HG03135 (cell line): ENCODE data around the gene HMOX1.
"Not testable (repeated sequence)": the region's sequence is repeated elsewhere in the genome, so short reads cannot be mapped to it uniquely, and the experiment has no call there.

Source experiments
- ATAC-seq: cut with Tn5 transposase; IDR thresholded peaks from one replicate; pipeline ENCODE4 v1.9.1; 2021; ENCODE audit warnings: mild to moderate bottlenecking, moderate library complexity; ENCODE audit not compliant: unreplicated experiment

Gene HMOX1

DNA sequence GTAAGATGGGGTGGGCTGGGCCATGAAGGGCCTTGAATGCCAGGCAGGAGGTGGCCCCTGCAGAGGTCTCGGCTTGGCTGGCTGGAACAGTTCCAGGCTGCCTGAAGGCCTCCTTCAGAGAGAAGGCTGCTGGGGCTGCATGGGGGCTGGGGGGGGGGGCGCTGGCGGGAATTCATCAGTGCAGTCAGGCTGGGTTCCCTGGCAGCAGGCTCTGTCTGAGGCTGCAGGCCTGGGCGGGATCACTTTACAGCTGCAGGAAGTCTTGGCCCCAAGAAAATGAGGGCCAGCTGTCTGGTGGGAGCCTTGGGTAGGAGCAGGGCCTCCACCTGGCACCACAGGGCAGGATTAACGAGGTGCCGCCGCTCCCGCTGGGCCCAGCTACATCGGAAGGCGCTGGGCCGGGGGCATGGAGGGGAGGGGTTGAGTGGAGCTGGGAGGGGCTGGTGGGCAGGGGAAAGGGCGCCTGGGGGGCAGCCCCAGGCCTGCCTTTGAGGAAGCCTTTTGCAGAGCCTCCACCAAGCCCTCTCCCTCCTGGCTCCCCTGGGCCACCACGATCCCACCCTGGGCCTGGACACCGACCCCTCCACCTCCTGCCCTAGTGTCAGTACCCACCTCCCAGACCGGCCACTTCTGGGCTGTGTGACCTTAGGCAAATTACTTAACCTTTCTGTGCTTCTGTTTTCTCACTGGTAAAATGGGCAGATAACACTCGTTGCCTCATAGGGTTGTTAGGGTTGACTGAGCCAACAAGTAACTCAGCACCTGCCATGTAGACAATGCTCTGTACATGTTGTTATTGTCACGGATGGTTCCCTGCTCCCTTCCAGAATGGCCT, 31.0 kb upstream of the HMOX1 start:
- no peak for ATAC-seq

DNA sequence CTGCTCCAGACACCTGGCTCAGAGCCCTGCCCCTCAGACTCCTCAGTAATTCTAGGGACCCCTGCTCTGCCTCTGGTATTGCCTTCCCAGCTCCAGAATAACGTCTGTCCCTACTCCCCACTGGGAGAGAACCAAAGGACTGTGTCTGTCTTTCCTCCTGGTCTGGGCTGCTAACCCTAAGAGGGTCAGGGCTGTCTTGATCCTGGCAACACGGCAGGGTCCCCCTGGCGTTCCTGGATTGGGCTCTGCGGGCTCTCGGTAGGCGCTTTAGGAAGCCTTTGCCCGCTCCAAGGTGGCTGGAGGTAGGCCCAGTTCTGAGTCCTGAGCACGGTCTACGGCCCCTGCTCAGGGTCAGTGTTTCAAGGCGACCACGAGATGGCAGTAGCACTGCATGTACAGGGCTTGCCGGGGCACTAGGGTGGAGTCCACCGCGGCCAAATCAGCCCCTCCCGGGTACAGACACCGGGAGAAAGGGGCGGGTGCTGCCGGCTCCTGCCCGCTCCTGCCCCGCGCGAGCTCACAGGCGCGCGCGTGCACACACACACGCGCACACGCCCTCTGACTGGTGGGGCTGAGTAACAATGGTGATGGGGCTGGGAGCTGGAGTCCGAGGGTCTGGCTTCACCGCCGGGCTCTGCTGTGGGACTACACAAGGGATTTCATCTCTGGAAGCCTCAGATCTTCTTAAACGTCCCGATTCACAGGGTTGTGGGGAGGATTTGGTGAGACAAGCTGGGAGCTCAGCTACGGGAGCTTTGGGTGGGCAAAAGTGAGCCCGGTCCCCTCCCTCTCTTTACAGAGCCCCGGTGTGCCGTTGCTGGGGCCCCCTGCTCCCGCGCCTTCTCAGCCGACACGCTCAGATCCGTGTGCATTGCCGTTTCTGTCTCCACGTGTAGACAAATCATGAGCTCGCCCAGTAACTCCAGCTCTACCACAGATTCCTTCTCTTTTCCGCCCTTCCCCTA, 30.1 kb upstream of the HMOX1 start:
- peak; percentile 64 for ATAC-seq

DNA sequence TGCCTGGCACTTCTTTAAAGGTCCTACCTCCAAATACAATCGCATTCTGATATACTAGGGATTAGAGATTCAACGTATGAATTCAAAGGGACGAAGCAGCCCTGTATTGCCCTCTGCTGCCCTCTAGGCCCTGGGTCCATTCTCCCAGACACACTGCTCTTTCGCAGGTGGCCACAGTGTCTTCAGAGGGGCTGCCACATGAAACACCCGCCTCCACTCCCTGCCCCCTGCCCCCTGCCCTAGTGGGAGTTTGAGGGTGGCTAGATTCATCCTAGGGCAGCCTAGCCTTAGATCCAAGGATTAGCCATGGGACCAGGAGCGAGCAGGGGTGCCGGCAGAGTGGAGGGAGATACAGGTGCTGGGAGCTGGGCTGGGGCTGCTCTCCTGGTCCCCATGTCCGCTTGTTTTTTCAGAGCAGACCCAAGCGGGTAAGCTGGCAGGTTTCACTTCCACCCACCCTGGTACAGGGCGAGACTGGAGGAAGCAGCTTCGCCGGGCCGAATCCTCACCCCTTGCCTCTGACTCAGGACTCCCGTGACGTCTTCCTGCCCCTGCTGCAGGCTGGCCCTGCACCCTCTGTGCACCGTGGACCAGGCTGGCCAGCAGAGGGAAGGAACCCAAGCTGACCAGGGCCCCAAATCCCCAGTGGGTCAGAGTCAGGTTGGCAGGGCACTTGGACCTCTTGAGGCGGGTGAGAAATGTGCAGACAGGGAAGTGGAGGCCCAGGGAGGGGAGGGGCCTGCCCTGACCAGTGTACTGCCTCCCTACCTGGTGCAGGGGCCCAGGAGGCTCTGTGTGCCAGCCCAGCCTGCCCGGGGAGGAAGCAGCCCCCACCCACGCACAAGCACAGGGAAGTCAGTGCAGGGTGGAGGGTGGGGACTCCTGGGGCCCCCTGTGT, 28.4 kb upstream of the HMOX1 start:
- no peak for ATAC-seq

DNA sequence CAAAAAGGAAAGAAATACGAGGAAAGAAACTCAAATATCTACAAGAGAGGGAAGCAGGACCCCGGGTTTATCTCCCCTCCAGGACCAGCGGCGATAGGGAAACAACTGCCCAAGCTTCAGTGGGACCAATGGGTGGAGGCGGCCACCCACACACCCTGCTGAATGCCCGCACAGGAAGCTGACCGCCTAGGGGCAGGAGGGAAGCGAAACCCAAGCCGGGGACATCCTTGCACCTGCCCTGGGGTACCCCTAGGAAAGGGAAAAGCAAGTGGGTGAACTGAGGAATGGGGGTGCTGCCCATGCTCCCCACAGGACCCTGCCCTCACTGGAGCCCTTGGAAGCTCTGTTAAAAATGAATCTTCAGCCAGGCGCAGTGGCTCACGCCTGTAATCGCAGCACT, 27.6 kb upstream of the HMOX1 start:
- no peak for ATAC-seq

DNA sequence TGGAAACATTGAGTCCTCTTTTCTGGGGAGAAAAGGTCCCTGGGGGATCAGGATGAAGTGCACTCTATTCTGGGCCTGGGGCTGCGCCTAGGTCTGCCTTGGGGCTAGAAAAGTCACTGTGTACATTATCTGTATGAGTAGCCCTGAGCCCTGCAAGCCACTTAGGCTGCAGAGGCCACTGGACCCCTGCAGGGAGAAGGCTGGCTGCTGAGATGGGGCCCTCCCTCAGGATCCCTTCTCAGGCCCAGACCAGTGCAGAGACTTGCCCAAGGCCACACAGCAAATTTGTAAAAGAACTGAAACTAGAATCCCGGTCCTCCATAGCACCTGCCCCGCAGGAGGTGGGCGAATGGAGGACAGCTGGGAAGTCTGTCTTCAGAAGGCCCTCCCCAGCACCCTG, 26.8 kb upstream of the HMOX1 start:
- no peak for ATAC-seq

DNA sequence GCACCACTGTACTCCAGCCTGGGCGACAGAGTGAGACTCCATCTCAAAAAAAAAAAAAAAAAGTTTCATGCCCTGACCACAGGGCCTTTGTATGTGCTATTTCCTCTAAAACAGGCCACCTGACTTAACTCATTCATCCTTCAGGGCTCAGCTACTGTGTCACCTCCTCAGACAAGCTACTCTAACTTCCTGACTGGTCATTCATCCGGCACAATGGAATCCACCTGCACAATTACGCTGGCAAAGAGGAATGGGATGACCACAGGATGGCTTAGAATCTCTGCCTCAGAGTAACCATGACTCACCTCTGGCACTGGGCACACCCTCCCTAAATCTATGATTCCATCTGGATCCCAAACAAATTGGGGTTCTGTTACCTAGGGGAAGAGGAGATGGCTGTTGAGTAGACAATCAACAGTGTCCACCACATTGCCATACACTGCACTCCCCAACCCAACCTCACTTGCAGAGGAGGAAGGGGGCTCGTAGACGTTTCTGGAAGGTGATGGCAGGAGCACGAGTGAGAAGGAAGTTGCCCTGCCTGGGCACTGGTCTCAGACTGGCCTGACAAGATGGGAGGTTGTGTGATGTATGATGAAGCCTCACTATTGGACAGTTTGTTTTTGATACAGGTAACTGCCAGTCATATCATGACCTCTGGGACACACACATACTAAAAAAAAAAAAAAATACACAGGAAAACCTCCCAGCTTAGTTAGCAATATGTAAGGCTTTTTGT, 22.8 kb upstream of the HMOX1 start:
- ATAC-seq = no peak

DNA sequence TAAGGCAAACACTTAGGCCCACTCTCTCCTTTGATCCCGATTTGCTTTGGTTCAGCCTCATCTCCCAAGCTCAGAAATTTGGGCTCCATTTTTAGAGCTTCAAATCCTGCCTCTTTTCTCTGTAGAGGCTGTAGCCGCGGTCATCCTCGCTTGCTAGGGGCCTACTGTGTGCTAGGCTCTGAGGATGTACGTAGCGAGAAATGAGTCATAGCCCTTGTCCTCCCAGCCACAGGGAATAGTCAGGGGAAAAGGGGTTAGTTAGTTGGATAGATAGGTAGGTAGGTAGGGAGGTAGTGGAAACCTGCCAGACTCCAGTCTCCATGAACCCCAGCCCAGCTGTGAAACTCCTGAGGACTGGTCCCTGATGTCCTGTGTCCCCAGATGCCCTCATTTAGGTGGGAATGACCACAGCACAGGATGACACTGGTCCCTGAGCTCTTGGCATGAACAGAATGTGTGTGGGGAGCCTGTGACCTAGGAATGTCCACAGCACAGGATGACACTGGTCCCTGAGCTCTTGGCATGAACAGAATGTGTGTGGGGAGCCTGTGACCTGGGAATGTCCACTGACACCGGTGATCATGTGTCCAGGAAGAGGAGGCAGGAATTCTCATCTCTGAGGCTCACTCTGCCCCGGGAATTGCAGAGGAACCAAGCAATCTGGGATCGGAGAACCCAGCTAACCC, 21.4 kb upstream of the HMOX1 start:
- no peak for ATAC-seq

DNA sequence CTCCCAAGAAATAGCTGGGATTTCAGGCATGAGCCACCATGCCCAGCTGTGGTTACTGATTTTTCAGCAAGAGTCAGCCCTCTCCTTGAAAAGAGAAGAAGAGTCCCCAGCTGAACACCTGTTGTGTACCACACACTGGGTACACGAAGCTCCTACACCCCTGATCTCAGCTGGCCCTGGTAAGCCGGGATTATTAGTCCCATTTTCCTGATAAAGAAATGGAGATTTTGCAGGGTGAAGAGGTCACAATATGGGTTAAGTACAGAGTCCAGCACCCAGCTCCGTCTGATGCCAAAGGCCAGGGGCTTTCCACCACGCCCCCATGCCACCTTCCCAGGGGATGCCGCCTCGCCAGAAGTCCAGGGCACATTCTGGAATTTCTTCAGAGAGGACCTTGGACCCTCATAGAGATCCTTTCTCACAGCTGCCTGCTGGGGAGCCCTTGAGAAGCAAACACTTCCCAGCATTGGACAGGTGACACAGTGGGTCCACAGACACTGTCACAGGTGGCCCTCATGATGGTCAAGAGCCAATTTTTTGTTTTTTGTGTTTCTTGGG, 19.8 kb upstream of the HMOX1 start:
- no peak for ATAC-seq

DNA sequence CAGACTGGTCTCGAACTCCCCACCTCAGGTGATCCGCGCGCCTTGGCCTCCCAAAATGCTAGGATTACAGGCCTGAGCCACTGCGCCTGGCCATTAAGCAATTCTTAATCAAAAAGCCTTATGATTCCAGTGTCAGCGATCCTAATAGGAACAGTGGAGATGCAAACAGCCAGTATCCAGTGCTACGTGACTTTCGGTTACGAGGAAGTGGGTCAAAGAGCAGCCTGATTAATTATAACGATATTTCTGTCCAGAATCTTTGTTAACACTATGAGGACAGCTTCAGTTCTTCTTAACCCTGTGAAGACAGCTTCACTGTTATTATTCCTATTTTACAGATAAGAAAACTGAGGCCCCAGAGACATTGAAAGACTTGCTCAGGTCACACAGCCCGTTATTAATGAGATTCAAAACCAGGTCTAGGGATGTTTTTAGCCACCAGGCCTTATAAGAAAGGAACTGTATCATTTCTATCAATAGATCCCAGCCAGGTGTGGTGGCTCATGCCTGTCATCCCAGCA, 17.3 kb upstream of the HMOX1 start:
- ATAC-seq = no peak

DNA sequence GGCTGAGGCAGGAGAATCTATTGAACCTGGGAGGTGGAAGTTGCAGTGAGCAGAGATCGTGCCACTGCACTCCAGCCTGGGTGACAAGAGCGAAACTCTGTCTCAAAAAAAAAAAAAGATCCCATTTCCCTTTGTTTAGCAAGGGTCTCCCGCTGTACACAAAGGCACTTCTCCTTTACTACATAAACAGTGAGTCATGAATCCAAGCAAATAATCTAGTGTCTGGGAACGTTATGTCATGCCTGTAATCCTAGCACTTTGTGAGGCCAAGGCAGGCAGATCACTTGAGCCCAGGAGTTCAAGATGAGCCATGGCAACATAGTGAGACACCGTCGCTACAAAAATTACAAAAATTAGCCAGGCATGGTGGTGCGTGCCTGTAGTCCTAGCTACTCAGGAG, 16.7 kb upstream of the HMOX1 start:
- ATAC-seq = not testable (repeated sequence)

DNA sequence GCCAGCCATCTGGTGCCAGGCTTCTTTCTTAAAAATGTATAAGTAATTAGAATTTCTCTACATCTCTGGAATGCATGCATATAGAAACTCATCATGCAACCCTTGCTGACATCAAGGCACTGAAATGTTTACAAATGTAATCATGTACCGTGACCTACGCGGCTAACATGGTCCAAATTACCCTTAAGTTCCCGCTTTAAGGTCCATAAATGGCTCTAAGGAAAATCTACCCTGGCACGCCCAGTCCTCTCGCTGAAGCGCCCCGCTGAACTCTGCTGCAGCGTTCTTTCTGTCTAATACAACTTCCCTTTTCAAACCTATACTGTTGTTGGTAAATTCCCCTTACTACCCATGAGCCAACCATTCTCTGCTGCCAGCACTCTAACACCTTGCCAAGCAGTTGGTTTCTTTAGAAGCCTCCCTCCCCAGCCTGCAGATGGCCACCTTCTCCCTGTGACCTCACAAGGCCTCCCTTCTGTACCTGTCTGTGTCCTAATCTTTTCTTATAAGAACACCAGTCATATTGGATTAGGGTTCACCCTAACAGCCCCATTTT, 13.5 kb upstream of the HMOX1 start:
- no peak for ATAC-seq

DNA sequence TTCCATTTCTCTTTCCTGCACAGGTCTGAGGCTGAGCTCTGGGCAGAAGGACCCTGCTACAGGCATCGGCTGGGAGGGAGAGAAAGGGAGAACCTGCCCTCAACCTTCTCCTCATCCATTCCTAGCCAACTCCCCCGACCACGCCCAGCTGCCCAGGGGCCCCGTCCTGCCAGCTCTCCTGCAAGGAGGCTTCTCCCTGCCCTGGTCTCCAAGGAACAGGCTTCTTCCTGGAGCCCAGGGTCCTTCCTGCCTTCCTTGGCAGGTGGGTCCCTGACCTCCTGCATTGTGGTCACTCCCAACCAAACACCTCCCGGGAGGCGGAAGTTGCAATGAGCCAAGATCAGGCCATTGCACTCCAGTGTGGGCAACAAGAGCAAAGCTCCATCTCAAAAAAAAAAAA, 12.5 kb upstream of the HMOX1 start:
- no peak for ATAC-seq

DNA sequence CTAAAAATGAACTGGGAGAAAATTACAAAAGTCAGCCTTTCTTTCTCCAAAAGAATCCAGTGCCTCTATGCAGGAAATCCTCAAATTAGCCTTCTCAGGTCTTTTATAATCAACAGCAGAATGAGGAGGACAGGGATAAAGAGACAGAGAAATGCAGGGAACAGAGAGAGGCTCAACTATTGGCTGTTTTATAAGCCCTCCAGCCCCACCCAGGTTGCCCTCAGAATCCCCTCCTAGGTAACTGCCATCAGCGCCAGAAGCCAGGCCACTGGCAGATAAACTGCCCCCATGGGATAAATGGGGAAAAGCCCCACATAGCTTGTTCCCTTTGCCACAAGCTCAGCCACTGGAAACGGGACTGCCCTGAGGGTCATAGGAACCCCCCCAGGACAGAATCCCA, 10.9 kb upstream of the HMOX1 start:
- ATAC-seq = no peak

DNA sequence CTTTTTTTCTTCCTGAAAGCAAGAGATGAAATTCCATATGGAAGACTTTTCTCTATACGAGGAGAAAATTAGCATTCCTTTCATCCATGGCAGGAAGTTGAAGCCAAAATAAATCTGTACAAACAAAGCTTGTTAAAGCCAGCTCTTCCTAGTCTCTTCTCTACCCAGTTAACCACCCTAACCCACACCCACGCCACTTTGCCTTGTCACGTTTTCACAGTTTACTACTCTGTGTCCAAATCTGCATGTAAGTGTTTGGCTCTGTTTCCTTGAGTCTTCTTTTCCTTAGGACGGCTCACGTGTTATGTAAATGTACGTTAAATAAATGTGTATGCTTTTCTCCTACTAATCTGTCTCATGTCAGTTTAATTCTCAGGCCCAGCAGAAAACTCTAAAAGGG, 7.1 kb upstream of the HMOX1 start:
- ATAC-seq = no peak

DNA sequence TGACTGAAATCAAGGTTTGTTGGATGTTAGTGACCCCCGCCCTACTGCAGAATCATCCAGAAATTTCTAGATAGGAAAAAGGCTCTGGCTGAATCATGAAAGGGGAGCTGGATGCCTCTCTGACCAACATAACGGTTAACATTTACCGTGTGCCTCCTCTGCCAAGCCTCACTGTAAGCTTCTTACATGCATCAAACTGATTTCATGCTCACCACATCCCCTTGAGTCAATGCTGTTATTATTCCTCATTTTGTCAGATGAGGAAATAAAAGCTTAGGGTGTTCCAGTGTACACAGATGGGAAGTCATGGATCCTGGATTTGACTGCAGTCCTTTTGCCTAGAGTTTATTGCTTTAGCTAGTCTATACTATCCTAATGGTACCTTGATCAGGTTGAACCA, 5.9 kb upstream of the HMOX1 start:
- ATAC-seq = no peak

DNA sequence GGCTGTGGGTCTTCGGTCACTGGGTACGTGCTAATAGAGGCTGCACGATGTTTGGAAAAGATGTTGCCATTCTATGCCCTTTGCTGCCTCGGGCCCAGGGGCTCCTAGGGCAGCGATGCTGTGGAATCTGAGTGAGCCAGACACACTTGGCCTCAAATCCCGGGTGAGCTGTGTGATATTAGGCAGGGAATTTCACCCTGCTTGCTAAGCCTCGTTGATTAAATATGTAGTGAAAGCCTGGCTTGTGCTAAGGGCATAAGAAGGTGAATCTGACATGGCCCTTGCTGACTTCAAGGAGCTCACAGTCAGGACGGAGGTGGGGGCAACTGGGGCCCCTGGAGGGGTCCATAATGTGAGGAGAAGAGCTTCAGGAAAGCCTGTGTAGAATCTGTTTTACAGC, 5.4 kb upstream of the HMOX1 start:
- no peak for ATAC-seq

DNA sequence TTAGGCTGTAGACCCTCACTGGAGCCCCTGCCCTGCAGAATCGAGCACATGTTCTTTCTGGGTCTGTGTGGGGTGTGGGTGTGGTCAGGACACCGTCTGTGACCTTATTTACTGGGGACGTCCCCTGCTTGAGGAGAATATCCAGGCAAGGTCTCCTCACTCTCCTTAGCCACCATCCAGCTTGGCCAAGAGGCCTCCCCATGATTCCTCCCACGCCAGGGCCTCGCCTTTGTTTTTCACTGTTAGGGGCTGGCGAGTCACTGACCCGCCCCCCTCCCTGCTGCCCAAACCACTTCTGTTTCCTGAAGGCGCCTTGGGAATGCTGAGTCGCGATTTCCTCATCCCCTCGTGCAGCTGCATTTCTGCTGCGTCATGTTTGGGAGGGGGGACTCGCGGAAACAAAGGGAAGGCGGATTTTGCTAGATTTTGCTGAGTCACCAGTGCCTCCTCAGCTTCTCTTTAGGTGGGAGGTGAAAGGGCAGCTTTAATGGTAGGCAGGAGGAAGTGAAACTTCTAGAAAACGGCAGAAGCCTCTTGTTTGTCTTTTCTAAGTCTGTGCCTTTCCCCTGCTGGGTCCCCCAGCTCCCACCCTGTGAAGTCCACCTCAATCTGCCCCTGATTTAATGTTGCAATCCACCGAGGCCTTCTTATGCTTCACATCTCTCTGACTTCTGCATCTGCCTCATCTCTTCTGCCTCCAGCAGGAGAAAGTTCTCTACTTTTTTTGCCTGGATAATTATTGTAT, 4.0 kb upstream of the HMOX1 start:
- peak; percentile 58 for ATAC-seq

DNA sequence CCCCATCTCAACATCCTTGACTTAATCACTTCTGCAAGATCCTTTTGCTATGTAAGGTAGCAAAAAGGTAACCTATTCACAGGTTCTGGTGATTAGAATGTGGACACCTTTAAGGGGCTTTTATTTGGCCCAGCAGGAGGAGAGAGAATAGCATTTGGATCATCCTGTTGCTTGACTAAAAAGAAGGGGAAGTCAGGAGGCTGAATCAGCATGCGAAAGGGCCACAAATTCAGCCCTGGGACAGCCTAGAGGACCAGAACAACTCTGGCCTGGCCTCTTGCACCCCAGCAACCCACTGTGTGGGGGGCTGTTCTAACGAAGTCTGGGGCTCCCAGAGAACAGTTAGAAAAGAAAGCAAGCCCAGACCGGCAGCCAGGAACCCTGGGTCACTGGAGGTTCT, 3.2 kb upstream of the HMOX1 start:
- no peak for ATAC-seq
